Stimulated activated CD4-positive, alpha-beta T cell treated with anti-CD3 and anti-CD28 coated beads, Interleukin-2, amount 100 ng/mL, for 4 hours (primary cell): ENCODE results near the gene METTL16.

Experiments
- DNase-seq: peaks from one replicate; pipeline ENCODE4 v3.0.0-alpha.2; 2020; ENCODE audit warnings: low read depth

METTL16 gene

DNA sequence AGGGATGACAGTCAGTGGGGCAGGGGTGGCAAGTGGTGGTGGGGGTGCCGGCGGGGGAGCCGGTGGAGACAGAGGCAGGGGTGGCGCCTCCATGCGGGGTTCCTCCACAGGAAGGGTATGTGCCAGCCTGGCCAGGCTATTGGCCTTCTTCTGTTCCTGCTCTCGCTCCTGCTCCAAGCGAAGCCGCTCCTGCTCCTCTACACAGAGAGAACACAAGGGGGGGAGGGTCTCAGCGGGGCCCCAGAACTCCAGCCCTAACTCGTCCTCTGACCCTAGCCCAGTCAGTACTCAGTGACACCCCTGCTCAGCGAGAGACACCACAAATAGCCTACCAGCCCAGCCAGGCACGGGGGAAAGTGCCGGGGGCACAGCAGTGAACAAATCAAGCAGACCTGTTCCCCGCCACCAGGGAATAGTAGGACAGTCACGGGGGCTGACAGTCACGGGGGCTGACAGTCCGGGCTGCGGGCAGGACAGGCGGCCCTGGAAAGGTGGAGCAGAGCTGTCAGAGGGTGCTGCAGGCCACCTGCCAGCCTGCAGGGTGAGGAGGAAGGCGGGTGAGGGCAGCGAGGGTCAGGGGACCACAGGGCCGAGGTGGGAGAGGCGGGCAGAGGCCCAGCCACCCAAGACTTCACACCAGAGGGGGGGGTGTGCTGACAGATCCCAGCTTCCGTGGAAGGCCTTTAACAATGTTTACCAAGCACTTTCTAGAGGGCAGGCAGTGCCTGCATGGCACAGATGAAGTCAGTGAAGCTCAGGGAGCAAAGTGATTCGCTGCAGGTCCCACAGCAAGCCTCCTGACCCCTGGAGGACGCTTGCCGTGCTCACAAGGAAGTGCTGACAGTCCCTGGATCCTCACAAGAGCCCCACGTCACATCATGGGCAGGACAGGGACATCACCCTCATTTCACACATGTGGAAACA is 116.2 kb downstream of the METTL16 start:
- DNase-seq: no peak

DNA sequence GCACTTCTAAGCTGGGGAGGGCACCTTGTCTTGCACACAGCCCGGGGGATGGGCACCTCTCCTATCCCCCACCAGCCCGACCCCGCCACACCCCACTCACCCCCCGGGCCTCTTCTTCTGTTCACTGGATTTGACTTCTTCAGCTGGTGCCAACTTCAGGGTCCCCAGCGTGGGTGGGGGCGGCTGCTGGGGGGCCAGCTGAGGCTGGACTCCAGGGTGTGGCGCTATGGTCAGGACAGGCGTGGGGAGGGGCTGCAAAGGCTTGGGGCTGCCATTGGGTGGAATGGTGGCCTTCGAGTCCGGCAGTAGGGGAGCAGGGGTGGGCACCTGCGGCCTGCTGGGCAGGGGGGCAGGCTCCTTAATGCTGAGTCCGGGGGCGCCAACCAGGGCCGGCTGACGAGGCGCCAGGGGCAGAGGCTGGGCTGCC is 116.9 kb downstream of the METTL16 start:
- no peak for DNase-seq

GRCh38 chr17:2393954-2394749 is 117.5 kb downstream of the METTL16 start:
- DNase-seq: no peak

- DNase-seq: peak; percentile 91
Measured at GRCh38 chr17:2393174-2393953, 118.3 kb downstream of the METTL16 start.

DNA sequence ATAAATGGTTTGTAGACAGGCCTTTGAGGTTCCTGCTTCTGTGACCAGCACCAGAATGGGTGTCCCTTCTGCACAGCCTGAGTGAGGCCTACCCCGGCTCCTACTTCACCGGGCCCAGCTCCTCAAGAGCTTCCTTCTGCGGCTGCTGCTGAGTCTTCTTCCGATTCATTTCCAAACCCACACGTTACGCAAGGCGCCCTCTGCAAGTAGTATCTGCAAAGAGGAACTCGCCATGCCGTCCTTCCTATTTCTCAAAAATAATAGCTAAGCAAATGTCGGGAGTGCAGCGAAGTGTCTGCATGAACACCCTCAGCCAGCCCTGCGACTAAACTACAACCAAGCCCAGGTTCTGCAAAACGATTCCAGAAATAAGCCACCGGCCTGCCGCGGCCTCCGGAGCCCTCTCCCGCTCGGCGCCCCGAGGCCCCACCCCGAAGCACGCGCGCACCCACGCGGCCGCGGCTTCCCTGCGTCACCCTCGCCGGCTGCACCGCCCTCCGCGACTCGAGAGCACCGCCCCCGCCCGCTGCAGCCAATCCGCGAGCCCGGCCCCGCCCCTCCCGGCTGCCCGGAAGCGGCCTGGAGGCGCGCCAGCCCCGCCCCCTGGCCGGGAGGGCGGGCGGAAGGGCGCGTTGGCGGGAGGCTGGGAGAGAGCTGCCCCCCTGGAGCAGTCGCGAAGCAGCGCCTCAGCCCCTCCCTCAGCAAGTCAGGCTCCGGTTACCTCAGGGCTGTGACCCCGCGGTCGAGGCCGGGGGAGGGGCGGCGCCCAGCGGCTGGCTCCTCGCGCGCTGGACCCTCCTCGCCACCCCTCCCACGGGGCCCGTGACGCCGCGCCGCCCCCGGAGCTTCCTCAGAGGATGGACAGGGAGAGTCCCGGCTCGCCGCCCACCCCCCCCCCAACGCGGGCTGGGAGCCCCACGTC is 119.2 kb downstream of the METTL16 start:
- peak; percentile 98 for DNase-seq

DNA sequence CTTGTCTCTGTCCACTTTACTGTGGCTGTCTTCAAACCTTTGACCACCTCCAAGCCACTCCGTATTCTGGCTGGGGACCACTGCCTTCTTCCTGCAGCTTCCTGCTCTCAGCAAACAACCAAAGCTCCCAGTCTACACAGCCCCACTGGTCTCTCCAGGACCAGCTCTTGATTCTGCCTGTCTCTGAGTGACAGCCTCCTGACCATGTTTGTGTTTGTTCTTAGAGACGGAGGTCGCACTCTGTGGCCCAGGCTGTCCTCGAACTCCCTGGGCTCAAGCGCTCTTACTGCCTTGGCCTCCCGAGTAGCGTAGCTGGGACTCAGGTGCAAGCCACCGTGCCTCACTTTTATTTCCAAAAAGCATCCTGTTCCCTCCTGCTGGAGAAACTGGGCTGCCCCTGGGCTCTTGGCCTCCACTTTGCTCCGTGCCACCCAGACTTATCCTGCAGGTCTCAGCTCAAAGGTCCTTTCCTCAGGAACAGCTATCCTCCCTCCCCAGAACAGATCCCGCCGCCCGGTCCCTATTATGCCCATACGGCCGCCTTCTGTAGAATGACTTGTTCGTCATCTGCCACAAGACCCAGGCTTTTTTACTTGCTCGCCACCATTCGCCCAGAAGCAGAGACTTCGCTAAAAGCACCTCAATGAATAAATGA is 120.0 kb downstream of the METTL16 start:
- no peak for DNase-seq

DNA sequence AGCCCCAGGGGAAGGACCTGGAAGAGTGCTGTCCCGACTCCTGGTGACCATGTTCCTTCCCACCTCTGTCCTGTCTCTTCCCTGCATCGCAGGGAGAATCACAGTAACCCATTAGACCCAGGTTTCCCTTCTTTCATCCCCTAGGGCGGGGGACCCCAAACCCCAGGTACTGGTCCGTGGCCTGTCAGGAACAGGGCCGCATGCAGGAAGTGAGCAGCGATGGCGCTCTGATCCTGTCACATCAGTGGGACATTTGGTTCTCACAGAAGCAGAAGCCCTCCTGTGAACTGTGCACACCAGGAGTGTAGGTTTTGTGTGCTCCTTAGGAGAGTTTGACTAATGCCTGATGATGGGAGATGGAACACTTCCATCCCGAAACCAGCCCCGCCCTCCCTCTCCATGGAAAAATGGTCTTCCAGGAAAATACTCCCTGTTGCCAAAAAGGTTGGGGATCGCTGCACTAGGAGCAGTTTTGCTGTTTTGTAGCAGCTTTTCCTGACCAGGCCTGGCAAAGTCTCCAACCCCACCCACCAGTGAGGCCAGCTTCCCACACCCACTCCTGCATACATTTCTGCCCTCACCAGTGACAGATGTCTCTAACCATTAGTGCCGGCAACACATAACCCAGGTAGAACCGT is 121.4 kb downstream of the METTL16 start:
- no peak for DNase-seq

GRCh38 chr17:2388683-2389055 is 123.0 kb downstream of the METTL16 start:
- DNase-seq: no peak

- DNase-seq: no peak
Measured at GRCh38 chr17:2388020-2388682, 123.5 kb downstream of the METTL16 start.

- DNase-seq: no peak
Measured at GRCh38 chr17:2387086-2388019, 124.3 kb downstream of the METTL16 start.

- no peak for DNase-seq
Measured at GRCh38 chr17:2386400-2387085, 125.1 kb downstream of the METTL16 start.

GRCh38 chr17:2385240-2386210 is 126.2 kb downstream of the METTL16 start:
- no peak for DNase-seq

DNA sequence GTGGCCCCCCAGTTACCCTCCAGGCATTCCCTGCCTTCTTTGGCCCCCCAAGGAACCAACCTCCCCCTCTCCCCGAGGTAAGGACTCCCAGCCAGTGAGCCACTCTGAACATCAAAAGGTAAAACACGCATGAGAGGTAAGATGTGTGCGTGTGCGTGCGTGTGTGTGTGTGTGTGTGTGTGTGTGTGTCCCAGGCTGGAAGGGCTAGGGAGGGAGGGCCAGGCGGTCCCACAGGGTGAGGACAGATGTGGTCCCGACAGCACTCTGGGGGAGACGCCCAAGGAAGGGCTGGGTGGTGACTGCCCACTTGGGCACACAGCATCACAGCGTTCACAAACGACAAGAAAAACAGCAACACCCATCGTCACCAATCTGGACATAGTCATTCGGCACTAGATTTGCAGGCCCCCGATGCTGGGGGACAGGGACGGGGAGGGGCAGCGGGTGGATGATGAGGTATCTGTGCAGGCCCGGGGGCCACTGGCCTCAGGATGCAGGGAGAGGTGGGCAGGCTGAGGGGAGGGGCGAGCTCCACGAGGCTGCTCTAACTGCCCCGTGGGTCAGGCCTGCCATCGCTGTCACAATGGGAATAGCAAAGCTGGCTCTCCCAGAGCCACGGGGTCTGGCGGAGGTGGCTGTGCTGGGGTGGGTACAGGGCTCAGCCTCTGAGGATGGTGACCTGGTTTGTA is 127.1 kb downstream of the METTL16 start:
- DNase-seq: no peak

GRCh38 chr17:2383628-2384167 is 128.0 kb downstream of the METTL16 start:
- no peak for DNase-seq

GRCh38 chr17:2380950-2381649 is 130.6 kb downstream of the METTL16 start:
- DNase-seq: no peak
